ENCODE measurements around the gene PTPRE. TPM values are rescaled to one million over a fixed set of nuclear protein-coding genes. Genes with fewer than 3 reads are reported as not detected.

PTPRE gene
- total and polyA plus RNA-seq, 2 of the 4 experiments (the other 2 are of a cell fraction), result 0.34 to 0.54 TPM

DNA sequence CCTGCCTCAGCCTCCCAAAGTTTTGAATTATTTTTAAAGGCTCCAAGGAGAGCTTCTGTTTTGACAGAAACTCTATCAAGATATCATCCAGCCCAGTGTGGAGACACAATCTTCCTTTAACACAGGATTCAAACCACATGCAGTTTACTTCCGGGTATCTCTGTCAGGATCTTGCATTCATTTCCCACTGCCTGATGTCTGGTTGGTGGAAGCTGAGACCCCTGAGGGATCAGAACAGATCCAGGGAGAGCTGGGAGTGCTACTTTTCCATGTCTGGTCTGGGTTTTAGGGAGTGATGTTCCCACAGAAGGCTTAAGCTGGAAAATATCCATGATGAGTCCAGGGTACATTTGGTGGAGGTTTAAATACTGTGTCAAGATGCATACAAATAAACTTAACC is 16.7 kb downstream of the PTPRE start:
- Histone ChIP-seq H3K23ac (ENCODE audit: low read depth, low read length) (no peak overlapping the region), H4K91ac (ENCODE audit: insufficient read depth, low read depth, low read length) (no peak overlapping the region; the same call in 1 of the 2 replicates), H4K8ac (ENCODE audit: low read depth in 2 of 2, low read length in 2 of 2) (no peak overlapping the region), H3K4me3 (ENCODE audit: insufficient read depth, low read depth, low read length) (no peak overlapping the region), H3K18ac (ENCODE audit: low read depth, low read length) (no peak overlapping the region), H2AK9ac (replicated peaks; ENCODE audit: low read depth, low read length, poor library complexity) (no peak overlapping the region), H3K36me3 (ENCODE audit: control insufficient read depth, insufficient read depth, low read length) (no peaks in the 10 kb centered on the region), H3K79me1 (ENCODE audit: low read depth in 1 of 2, low read length in 2 of 2) (no peaks in the 10 kb centered on the region), H2AFZ (replicated peaks; ENCODE audit: low read length, poor library complexity) (no peak overlapping the region), H3K4me2 (ENCODE audit: low read depth, low read length) (no peak overlapping the region), H3K27ac (ENCODE audit: insufficient read depth, low read length) (no peak overlapping the region), H3K9me3 (ENCODE audit: control insufficient read depth, insufficient read depth, low read length) (no peaks in the 10 kb centered on the region), H3K9me1 (ENCODE audit: insufficient read depth, low read length) (no peaks in the 10 kb centered on the region; the same call in 1 of the 2 replicates), H2BK120ac (ENCODE audit: low read depth, low read length) (no peak overlapping the region), H3K9ac (ENCODE audit: low read depth, low read length) (no peak overlapping the region), H3K4me1 (ENCODE audit: control insufficient read depth, insufficient read depth, low read length) (peaks cover 7% of the 10 kb centered on the region), H2BK15ac (ENCODE audit: low read depth, low read length) (no peak overlapping the region), H3K56ac (ENCODE audit: extremely low read depth, insufficient read depth, low read length) (no peak overlapping the region), H3K27me3 (ENCODE audit: control insufficient read depth, insufficient read depth, low read length) (no peaks in the 10 kb centered on the region), H3K4ac (ENCODE audit: low read depth, low read length) (no peak overlapping the region), H2BK5ac (ENCODE audit: low read depth, low read length, poor library complexity, severe bottlenecking) (no peak overlapping the region), H2BK20ac (ENCODE audit: low read depth, low read length) (no peak overlapping the region; the same call in 1 of the 2 replicates), H2AK5ac (ENCODE audit: low read depth, low read length) (no peak overlapping the region), H4K20me1 (ENCODE audit: insufficient read depth, low read length) (no peaks in the 10 kb centered on the region), H4K5ac (ENCODE audit: low read depth, low read length) (no peak overlapping the region), H3K14ac (replicated peaks; ENCODE audit: low read depth, low read length) (no peak overlapping the region)
- no TSS peak for BruUV-seq (replicated peaks)
- no peak for TF ChIP-seq RCOR1 (IDR thresholded peaks at IDR 0.05; ENCODE audit: insufficient replicate concordance, low read length)
- TF ChIP-seq CHD1 (IDR thresholded peaks at IDR 0.05; ENCODE audit: low read depth, low read length), result no peak
- TF ChIP-seq MXI1 (IDR thresholded peaks at IDR 0.05; ENCODE audit: borderline replicate concordance, low read depth, low read length), result no peak
- TF ChIP-seq FOS (IDR thresholded peaks at IDR 0.05; ENCODE audit: low read depth, low read length), result no peak
- no peak for TF ChIP-seq SMC3 (IDR thresholded peaks at IDR 0.05; ENCODE audit: low read depth, low read length)
- ChIA-PET POLR2A (ENCODE audit: unreplicated experiment) (no interaction called here), CTCF (interaction anchor here (1.4 kb wide), 1 partner anchor 17 kb away, joined by 4 read pairs; the partner anchor contains the start of gene PTPRE)
- DNase-seq (no peak), ATAC-seq (ENCODE audit: low read depth) (no peak)
- dilution Hi-C loops (cut with HindIII; ENCODE audit: low sequenced_read_pairs, unreplicated experiment), result no loop called here
- no CpG with 5 or more reads among the region's 1 CpG for WGBS, 2 experiments (ENCODE audit: extremely low coverage in 2 of 2, insufficient read length in 1 of 2)
- in situ Hi-C loops (cut with MboI; ENCODE audit: low sequenced_read_pairs), result no loop called here
- intact Hi-C loops (cut with micrococcal nuclease), result no loop called here
